H1 (cell line): ENCODE data around the gene AHRR. TPM values are rescaled to one million over a fixed set of nuclear protein-coding genes. Genes with fewer than 3 reads are reported as not detected.

Experiments
- CTCF ChIA-PET: fragments of 300-600 bp; sonication (Branson Sonifier 250); formaldehyde crosslinking; loops from one replicate; lab custom pipeline; 2021; ENCODE audit not compliant: partially characterized antibody; lab: Charles Lee
- POLR2A ChIA-PET: fragments of 300-600 bp; sonication (Branson Sonifier 250); formaldehyde crosslinking; loops from one replicate; lab custom pipeline; 2021; ENCODE audit warnings: inconsistent platforms; ENCODE audit not compliant: partially characterized antibody; lab: Charles Lee
- DNase-seq, 2 experiments: peaks; one replicate each; pipeline versions ENCODE4 v3.0.0 to v3.0.0-alpha.2; 2010 to 2022; ENCODE audit warnings: low spot score in 2 of 2, low read depth in 1 of 2, mixed read lengths in 1 of 2
- FAIRE-seq: peaks from 2 replicates; lab custom pipeline; 2011; peaks lifted over from hg19 to GRCh38; lab: Jason Lieb, UNC
- H2AFZ ChIP-seq: 2 replicates; pipeline ENCODE4 v1.8.1; 2012; ENCODE audit warnings: low read length, inconsistent platforms
- H2AK5ac ChIP-seq: 2 replicates; pipeline ENCODE4 v1.6.1; 2013; ENCODE audit warnings: low read depth, low read length
- H2BK120ac ChIP-seq: replicated peaks from 2 replicates; pipeline ENCODE3; 2013; ENCODE audit warnings: low read depth, low read length, inconsistent platforms
- H2BK12ac ChIP-seq: 2 replicates; pipeline ENCODE4 v1.6.1; 2013; ENCODE audit warnings: low read depth, low read length
- H2BK15ac ChIP-seq: 2 replicates; pipeline ENCODE4 v1.6.1; 2013; ENCODE audit warnings: low read length
- H2BK20ac ChIP-seq: 2 replicates; pipeline ENCODE4 v1.6.1; 2013; ENCODE audit warnings: low read length
- H2BK5ac ChIP-seq: 2 replicates; pipeline ENCODE4 v1.6.1; 2013; ENCODE audit warnings: low read depth, low read length
- H3K14ac ChIP-seq: 2 replicates; pipeline ENCODE4 v1.6.1; 2013; ENCODE audit warnings: inconsistent platforms; ENCODE audit not compliant: insufficient read length
- H3K18ac ChIP-seq: 2 replicates; pipeline ENCODE4 v1.6.1; 2013; ENCODE audit warnings: low read length; ENCODE audit errors: extremely low read depth
- H3K23ac ChIP-seq: 2 replicates; pipeline ENCODE4 v1.6.1; 2013; ENCODE audit warnings: inconsistent platforms; ENCODE audit not compliant: insufficient read length
- H3K23me2 ChIP-seq: 2 replicates; pipeline ENCODE4 v1.6.1; 2013; ENCODE audit warnings: low read depth, low read length
- H3K27ac ChIP-seq: 2 replicates; pipeline ENCODE4 v1.6.1; 2011; ENCODE audit warnings: low read depth, low read length, inconsistent platforms
- H3K27me3 ChIP-seq, 4 experiments: replicated peaks in 1 of 4; 1 replicate in 1 of 4; 2 replicates in 3 of 4; pipeline versions ENCODE4 v1.6.1 to v1.8.1; 2011 to 2013; ENCODE audit warnings: low read length in 3 of 4, mild to moderate bottlenecking in 3 of 4, inconsistent platforms in 2 of 4, mixed read lengths in 2 of 4, moderate library complexity in 1 of 4; ENCODE audit not compliant: control insufficient read depth in 3 of 4, insufficient read depth in 3 of 4; ENCODE audit errors: extremely low read depth in 1 of 4
- H3K36me3 ChIP-seq, 4 experiments: 2 replicates each; pipeline versions ENCODE4 v1.6.1 to v1.8.1; 2011 to 2013; ENCODE audit warnings: mild to moderate bottlenecking in 4 of 4, low read length in 3 of 4, moderate library complexity in 2 of 4, control low read depth in 1 of 4, inconsistent platforms in 1 of 4; ENCODE audit not compliant: insufficient read depth in 4 of 4, control insufficient read depth in 2 of 4
- H3K4ac ChIP-seq: replicated peaks from 2 replicates; pipeline ENCODE3; 2013; ENCODE audit warnings: low read length, low read depth, mixed read lengths, inconsistent platforms; ENCODE audit not compliant: insufficient read length
- H3K4me1 ChIP-seq, 4 experiments: replicated peaks in 1 of 4; 1 replicate in 1 of 4; 2 replicates in 3 of 4; pipeline versions ENCODE4 v1.6.1 to v1.8.1; 2011 to 2013; ENCODE audit warnings: low read length in 3 of 4, inconsistent platforms in 2 of 4, mixed read lengths in 1 of 4; ENCODE audit not compliant: insufficient read depth in 4 of 4, control insufficient read depth in 3 of 4
- H3K4me2 ChIP-seq, 2 experiments: 2 replicates each; pipeline versions ENCODE4 v1.6.1 to v1.8.1; 2011 to 2013; ENCODE audit warnings: low read depth in 2 of 2, low read length in 2 of 2, control low read depth in 1 of 2, inconsistent platforms in 1 of 2, mild to moderate bottlenecking in 1 of 2; ENCODE audit not compliant: insufficient read depth in 1 of 2
- H3K4me3 ChIP-seq, 4 experiments: fragments of 200-600, 300-600 bp in 1 of 4; sonication (generic), shearing (Covaris generic), sonication (Bioruptor Twin) in 1 of 4; 2 replicates each; pipeline versions ENCODE4 v1.5.1 to v1.8.1; 2011 to 2016; ENCODE audit warnings: low read length in 4 of 4, low read depth in 3 of 4, control low read depth in 2 of 4, inconsistent platforms in 2 of 4, mild to moderate bottlenecking in 2 of 4, mixed read lengths in 1 of 4, moderate library complexity in 1 of 4; ENCODE audit not compliant: insufficient read depth in 2 of 4; ENCODE audit errors: extremely low read depth in 1 of 4
- H3K56ac ChIP-seq: replicated peaks from 2 replicates; pipeline ENCODE3; 2013; ENCODE audit warnings: low read depth, mild to moderate bottlenecking, mixed read lengths, low read length, inconsistent platforms; ENCODE audit not compliant: insufficient read length
- H3K79me1 ChIP-seq: 2 replicates; pipeline ENCODE4 v1.6.1; 2013; ENCODE audit warnings: low read depth, low read length, control low read depth
- H3K79me2 ChIP-seq, 2 experiments: 2 replicates each; pipeline versions ENCODE4 v1.6.1 to v1.8.1; 2012 to 2013; ENCODE audit warnings: low read length in 2 of 2, mild to moderate bottlenecking in 2 of 2, inconsistent platforms in 1 of 2; ENCODE audit not compliant: insufficient read depth in 2 of 2, control insufficient read depth in 1 of 2
- H3K9ac ChIP-seq, 4 experiments: replicated peaks in 1 of 4; 1 replicate in 1 of 4; 2 replicates in 3 of 4; pipeline versions ENCODE4 v1.6.1 to v1.8.1; 2011 to 2013; ENCODE audit warnings: low read depth in 3 of 4, low read length in 3 of 4, control low read depth in 2 of 4, mild to moderate bottlenecking in 2 of 4, moderate library complexity in 2 of 4, inconsistent platforms in 1 of 4; ENCODE audit errors: extremely low read depth in 1 of 4
- H3K9me3 ChIP-seq, 2 experiments: 2 replicates each; pipeline versions ENCODE4 v1.6.1 to v1.8.1; 2012 to 2013; ENCODE audit warnings: mild to moderate bottlenecking in 2 of 2, moderate library complexity in 2 of 2, control low read depth in 1 of 2, inconsistent platforms in 1 of 2, low read depth in 1 of 2, low read length in 1 of 2, mixed read lengths in 1 of 2; ENCODE audit not compliant: insufficient read depth in 2 of 2
- H4K20me1 ChIP-seq, 2 experiments: replicated peaks in 1 of 2; 2 replicates each; pipeline versions ENCODE3 to v1.8.1; 2011 to 2013; ENCODE audit warnings: inconsistent platforms in 2 of 2, low read length in 2 of 2, mild to moderate bottlenecking in 1 of 2; ENCODE audit not compliant: insufficient read depth in 2 of 2, control insufficient read depth in 1 of 2
- H4K5ac ChIP-seq: 2 replicates; pipeline ENCODE4 v1.6.1; 2013; ENCODE audit warnings: low read length, low read depth, mixed read lengths, inconsistent platforms; ENCODE audit not compliant: insufficient read length
- H4K8ac ChIP-seq: 2 replicates; pipeline ENCODE4 v1.8.0; 2013; ENCODE audit warnings: mild to moderate bottlenecking, moderate library complexity, low read length, inconsistent platforms; ENCODE audit not compliant: insufficient read depth; ENCODE audit errors: extremely low read depth
- H4K91ac ChIP-seq: replicated peaks from 2 replicates; pipeline ENCODE3; 2013; ENCODE audit warnings: low read length, mixed read lengths, inconsistent platforms; ENCODE audit not compliant: insufficient read length
- BACH1 ChIP-seq: IDR thresholded peaks from 2 replicates; pipeline ENCODE4 v1.6.1; 2012; ENCODE audit warnings: low read length, improper control_type of control experiment
- FOSL1 ChIP-seq: IDR thresholded peaks from 2 replicates; pipeline ENCODE4 v1.6.1; 2011; ENCODE audit warnings: mild to moderate bottlenecking, low read depth, low read length, moderate library complexity; ENCODE audit not compliant: insufficient read depth
- HDAC2 ChIP-seq, 2 experiments: fragments of 300-600 bp in 1 of 2; sonication (generic) in 1 of 2; IDR thresholded peaks; 2 replicates each; pipeline ENCODE4 v1.6.1; 2011 to 2012; ENCODE audit warnings: low read depth in 2 of 2, low read length in 2 of 2, mild to moderate bottlenecking in 2 of 2, moderate library complexity in 2 of 2, borderline replicate concordance in 1 of 2, inconsistent platforms in 1 of 2
- HDAC6 ChIP-seq: IDR thresholded peaks from one replicate; pipeline ENCODE4 v1.7.1; 2012; ENCODE audit warnings: low read depth, mild to moderate bottlenecking, inconsistent platforms, low read length, moderate library complexity
- POU5F1 ChIP-seq: IDR thresholded peaks from 2 replicates; pipeline ENCODE4 v1.6.1; 2011; ENCODE audit warnings: low read depth, mild to moderate bottlenecking, low read length, moderate library complexity
- SUZ12 ChIP-seq: fragments of 200-600 bp; sonication (generic); IDR thresholded peaks from 2 replicates; pipeline ENCODE4 v1.6.1; 2012; ENCODE audit warnings: mild to moderate bottlenecking, inconsistent platforms, low read length, moderate library complexity, mixed read lengths
- TBP ChIP-seq: IDR thresholded peaks from 2 replicates; pipeline ENCODE4 v1.6.1; 2011; ENCODE audit warnings: low read depth, low read length, improper control_type of control experiment
- WGBS, 2 experiments: shearing (Covaris generic) in 1 of 2; methylation state at CpG; one replicate each; pipeline versions ENCODE4 v1.1.6 to v1.1.7; 2013 to 2015; ENCODE audit warnings: low lambda C conversion rate in 2 of 2, mixed read lengths in 2 of 2, inconsistent platforms in 1 of 2, low coverage in 1 of 2, missing lambda C conversion rate in 1 of 2; ENCODE audit not compliant: insufficient replicate concordance in 2 of 2, insufficient coverage in 1 of 2, insufficient read length in 1 of 2; ENCODE audit errors: extremely low coverage in 1 of 2, missing lambda C conversion rate in 1 of 2; 5-methylcytosine and 5-hydroxymethylcytosine counted together
- polyA plus RNA-seq, 7 experiments: library from polyadenylated mRNA; depleted of rRNA in 3 of 7; stranded (reverse) in 5 of 7; unstranded in 2 of 7; fragments of >200 nt in 5 of 7; fragments of 200-250 nt in 2 of 7; gene quantifications; 1 replicate in 5 of 7; 2 replicates in 1 of 7; 4 replicates in 1 of 7; pipeline versions ENCODE4 v1.2.1 to v1.2.3, GENCODE V29; 2011 to 2013; ENCODE audit warnings: missing spikeins in 2 of 7, mixed read lengths in 2 of 7
- total RNA-seq: library from RNA; stranded (reverse); fragmentation: NEBNext Ultra II Directional; extraction: Animal tissue kit (Norgen Biotek cat#: 25700); gene quantifications from 2 replicates; pipeline ENCODE4 v1.2.1, GENCODE V29; 2021

Gene AHRR
- total and polyA plus RNA-seq, 2 of the 8 experiments (the other 6 are each of a cell fraction or from before 2014, with no cell fraction given): 0.41 to 0.80 TPM

DNA sequence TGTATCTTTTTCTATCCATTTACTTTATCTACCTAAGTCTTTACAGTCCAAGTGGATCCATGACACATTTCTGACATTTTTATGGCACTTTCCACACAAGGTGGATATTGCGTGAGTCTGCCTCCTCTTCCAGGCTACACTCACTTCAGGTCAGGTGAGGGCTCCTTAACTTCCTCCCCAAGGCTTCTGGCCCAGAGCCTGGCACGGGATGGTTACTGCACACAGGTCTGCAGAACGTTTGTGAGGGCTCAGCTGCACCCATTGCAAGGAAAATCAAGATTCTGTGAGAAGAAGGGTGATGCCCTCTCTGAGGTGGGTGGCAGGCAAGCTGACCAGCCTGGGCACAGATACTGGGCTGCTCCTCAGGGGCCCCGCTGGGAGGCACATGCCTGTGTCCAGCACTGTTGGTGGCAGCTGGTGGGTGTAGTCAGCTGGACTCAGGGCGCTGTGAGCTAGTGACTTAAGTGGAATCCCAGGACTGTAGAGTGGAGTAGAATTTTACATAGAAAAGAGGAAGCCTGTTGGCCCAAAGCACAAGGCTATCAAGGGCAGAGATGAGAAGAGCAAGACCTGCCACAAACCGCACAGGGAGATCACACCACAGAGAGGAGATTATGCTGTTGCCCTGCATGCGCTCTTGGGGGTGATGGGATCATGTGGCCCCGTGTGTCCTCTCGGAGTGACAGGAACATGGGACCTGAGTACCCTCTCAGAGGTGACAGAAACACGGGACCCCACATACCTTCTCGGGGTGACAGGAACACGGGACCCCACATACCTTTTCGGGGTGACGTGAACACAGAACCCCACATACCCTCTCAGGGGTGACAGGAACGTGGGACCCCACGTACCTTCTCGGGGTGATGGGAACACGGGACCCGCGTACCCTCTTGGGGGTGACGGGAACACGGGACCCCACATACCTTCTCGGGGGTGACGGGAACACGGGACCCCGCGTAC lies 21.3 kb downstream of the AHRR start:
- Histone ChIP-seq H3K56ac (no peak overlapping the region), H2AFZ (no peak overlapping the region), H4K8ac (no peak overlapping the region; the same call in 1 of the 2 replicates), H3K23ac (no peak overlapping the region), H3K27me3 (peaks cover 0 to 18% (median 16%) of the 10 kb centered on the region in 4 experiments; a peak in 6 of 7 replicates), H4K5ac (no peak overlapping the region), H2BK15ac (no peak overlapping the region), H3K4me1 (peaks cover 0 to 14% (median 7%) of the 10 kb centered on the region in 4 experiments; a peak in 6 of 7 replicates), H3K4me3 (no peak overlapping the region), H3K36me3 (no peaks in the 10 kb centered on the region), H3K79me2 (no peaks in the 10 kb centered on the region), H3K23me2 (peaks cover 16% of the 10 kb centered on the region; the same call in 1 of the 2 replicates), H4K91ac (no peak overlapping the region), H4K20me1 (peaks cover 0 to 3% of the 10 kb centered on the region in 2 experiments), H3K4me2 (no peak overlapping the region; a peak in 1 of 4 replicates), H3K4ac (no peak overlapping the region), H2BK12ac (no peak overlapping the region), H3K9ac (no peak overlapping the region), H2BK5ac (no peak overlapping the region), H2AK5ac (no peak overlapping the region), H2BK120ac (no peak overlapping the region), H3K9me3 (no peaks in the 10 kb centered on the region; a peak in 1 of 4 replicates), H3K14ac (no peak overlapping the region), H2BK20ac (no peak overlapping the region), H3K79me1 (no peaks in the 10 kb centered on the region), H3K18ac (no peak overlapping the region), H3K27ac (no peak overlapping the region)
- CTCF ChIA-PET: interaction anchor here (1.1 to 1.3 kb wide), 2 partner anchors 71 to 94 kb away, joined by 3 to 4 read pairs; no protein-coding TSS in a partner anchor
- 91% methylated on average over 26 of the region's 27 CpGs; no CpG with 5 or more reads in 1 of the 2 experiments for WGBS, 2 experiments
- FAIRE-seq (no peak), DNase-seq (no peak)
- POLR2A ChIA-PET: no interaction called here
- TF ChIP-seq POU5F1 (no peak), TBP (no peak), SUZ12 (no peak), BACH1 (no peak), HDAC6 (no peak), FOSL1 (no peak), HDAC2 (IDR thresholded peaks at IDR 0.05; ENCODE audit: borderline replicate concordance in 1 of 2, low read depth in 2 of 2, low read length in 2 of 2) (no peak)
